GM19099 (cell line): ENCODE data around the gene VPS13C.

Source experiments
- POLR2A ChIP-seq: IDR thresholded peaks from 3 replicates; pipeline ENCODE4 v1.6.1; 2011; ENCODE audit warnings: low read depth; ENCODE audit not compliant: insufficient read length; ENCODE audit errors: extremely low read depth

Gene VPS13C

GRCh38 chr15:62059108-62059815 lies 985 bp downstream of the VPS13C start:
- no peak for TF ChIP-seq POLR2A

- no peak for TF ChIP-seq POLR2A
Measured at GRCh38 chr15:62058327-62059028, 1.8 kb downstream of the VPS13C start.

- TF ChIP-seq POLR2A: no peak
Measured at GRCh38 chr15:62057341-62057980, 2.8 kb downstream of the VPS13C start.

DNA sequence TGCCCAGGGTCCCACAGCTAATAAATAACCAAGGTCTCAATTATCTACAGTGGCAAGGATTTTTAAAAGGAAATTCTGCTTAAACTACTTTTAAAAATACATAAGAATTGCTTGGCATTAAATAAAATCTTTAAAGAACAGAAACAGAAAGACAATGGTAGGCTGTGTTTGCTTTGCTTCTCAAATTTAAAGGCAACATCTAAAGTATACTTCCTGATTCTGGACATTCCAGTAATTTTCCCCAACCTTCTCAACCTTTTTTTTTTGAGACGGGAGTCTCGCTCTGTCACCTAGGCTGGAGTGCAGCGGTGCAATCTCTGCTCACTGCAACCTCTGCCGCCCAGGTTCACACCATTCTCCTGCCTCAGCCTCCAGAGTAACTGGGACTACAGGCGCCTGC lies 5.3 kb downstream of the VPS13C start:
- TF ChIP-seq POLR2A: no peak

DNA sequence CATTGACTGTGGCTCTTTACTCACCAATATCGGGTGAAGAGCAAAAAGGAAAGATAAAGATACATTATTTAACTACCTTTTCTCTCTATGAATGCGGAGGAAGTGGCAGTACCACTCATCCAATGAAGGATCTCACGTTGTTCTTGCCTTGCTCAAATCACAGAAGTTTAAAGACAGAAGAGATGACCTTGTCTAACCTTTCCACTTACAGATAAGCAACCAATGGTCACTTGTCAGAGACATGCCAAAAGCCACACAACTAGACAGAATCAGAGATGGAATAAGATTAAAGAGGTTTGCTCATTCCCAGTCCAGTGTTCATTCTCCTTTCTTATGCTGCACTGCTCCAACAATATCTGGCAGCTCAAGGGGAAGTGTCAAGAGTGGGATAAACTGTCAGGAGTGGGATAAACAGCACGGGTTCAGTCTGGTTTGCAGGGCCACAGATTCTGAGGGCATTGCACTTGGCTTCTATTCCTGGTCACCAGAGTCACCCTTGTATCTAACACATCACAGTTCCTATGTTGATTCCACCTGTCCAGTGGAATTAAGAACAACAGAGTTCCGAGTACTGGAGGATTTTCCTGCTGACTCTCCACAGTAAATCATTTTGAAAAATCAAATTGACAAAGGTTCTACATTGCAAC lies 6.7 kb downstream of the VPS13C start:
- TF ChIP-seq POLR2A: no peak

- TF ChIP-seq POLR2A: no peak
Measured at GRCh38 chr15:62052713-62053112, 7.5 kb downstream of the VPS13C start.

DNA sequence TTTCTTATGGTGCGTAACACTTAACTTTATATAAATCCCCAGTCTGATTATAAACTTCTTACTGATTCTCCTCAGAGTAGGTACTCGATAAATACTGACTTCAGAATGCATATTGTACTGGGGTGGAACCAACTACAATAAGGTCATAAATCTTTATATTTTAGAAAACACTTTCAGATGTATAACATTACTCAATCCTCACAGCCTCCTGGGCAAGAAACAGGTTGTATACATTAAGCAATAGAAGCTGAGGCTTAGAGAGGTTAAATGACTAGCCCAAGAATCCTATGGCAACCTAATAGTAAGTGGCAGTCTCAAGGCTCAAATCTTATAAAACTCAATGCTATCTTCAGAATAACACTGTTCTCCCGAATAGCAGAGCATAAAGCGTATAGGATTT lies 9.1 kb downstream of the VPS13C start:
- TF ChIP-seq POLR2A: no peak

DNA sequence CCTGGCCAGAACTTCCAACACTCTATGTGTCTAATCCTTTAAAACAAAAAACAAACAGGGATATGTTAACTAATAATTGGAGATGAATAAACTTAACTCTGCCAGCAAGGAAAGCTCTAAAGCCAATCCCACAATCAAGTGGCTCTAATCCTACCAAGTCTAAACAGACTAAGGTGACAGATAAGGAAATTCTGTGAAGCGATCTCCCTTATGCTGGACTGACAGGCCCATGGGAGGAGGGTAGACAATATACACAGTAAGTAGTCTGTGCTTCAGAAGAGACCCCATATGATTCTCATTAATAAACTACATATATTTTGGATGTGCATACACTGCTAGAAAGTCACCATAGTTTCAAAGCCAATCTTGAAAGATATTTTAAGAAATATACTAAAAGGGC lies 10.1 kb downstream of the VPS13C start:
- no peak for TF ChIP-seq POLR2A

- TF ChIP-seq POLR2A: no peak
Measured at GRCh38 chr15:62047282-62047827, 12.9 kb downstream of the VPS13C start.

GRCh38 chr15:62046078-62046743 lies 14.0 kb downstream of the VPS13C start:
- TF ChIP-seq POLR2A: no peak

DNA sequence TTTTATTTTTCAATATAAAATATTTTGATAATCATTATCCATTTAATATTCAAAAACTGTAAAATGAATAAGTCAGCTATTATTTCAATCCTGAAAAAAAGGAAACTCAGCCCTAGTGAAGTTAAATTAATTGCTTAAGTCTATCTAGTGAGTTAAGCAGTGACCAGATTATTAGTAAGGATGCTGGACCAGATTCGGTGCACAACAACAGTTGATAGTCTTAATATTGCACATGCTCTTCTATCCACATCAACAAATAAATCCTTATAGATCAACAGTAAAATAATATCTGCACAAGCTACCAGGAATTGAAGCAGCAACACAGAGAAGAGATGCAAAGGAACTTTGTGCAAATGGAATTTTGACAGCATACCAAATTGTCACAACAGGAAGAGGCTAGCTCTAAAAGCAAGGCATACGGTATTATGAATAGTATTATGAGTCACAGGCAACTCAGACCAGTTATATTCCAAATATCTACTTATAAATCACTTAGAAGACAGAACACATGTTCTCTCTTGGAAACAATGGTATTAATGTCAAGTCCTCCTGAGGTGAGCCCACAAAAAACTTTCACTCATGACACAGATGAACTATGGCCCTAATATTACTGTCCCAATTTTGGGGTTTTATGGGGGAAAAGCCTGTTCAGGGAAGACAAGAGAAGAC lies 24.9 kb downstream of the VPS13C start:
- no peak for TF ChIP-seq POLR2A

- no peak for TF ChIP-seq POLR2A
Measured at GRCh38 chr15:62027916-62028315, 32.3 kb downstream of the VPS13C start.

- no peak for TF ChIP-seq POLR2A
Measured at GRCh38 chr15:62027263-62027565, 33.0 kb downstream of the VPS13C start.

DNA sequence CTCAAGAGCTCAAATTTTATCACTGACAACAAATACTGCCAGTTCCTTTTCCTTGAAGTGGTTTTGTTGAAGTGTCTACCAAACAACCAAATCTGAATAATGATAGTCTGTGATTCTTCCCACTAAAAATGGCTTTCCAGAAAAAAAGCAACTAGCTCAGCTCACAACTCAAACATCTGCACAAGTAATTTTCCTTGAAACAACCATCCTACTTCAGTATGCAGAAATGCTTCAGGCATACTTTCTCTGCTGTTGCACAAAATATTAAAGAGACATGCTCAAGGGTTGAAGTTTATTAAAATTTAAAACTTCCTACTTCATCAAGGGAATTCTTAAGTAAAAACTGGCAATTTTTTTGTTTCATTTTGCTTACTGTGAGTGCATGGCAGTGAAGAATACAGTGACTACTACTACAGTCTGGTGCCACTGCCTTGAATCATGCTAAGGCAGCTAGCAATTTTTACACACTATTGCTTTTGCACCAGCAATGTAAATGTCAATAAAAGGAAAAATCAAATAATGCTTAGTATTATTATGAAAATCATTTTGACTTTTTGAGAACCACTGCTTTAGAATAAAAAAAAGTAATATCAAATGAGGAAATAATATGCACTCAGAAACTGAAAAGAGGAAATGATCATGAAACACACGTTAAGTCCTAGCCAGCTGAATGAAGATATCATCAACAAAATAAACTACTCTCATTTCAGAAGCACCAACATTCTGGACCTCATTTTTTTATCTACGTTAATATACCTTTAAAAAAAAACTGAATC lies 33.6 kb downstream of the VPS13C start:
- TF ChIP-seq POLR2A: no peak

- no peak for TF ChIP-seq POLR2A
Measured at GRCh38 chr15:62021991-62022600, 38.2 kb downstream of the VPS13C start.
